HEK293 (cell line): ENCODE results near the gene ZCCHC17.

Source experiments
- MEIS1 ChIP-seq: sonication (generic); formaldehyde crosslinking; IDR thresholded peaks from 2 replicates; pipeline ENCODE4 v1.8.1; 2022; ENCODE audit warnings: missing genetic modification reagents, mild to moderate bottlenecking, borderline replicate concordance
- SCRT1 ChIP-seq: fragments of 450-650 bp; formaldehyde crosslinking; IDR thresholded peaks from 2 replicates; pipeline ENCODE4 v1.5.1; 2016; ENCODE audit warnings: missing biosample characterization, missing genetic modification characterization, borderline replicate concordance
- SCRT2 ChIP-seq: fragments of 450-650 bp; formaldehyde crosslinking; IDR thresholded peaks from 2 replicates; pipeline ENCODE4 v1.5.1; 2016; ENCODE audit warnings: missing biosample characterization, missing genetic modification characterization
- ZBTB20 ChIP-seq: fragments of 450-650 bp; formaldehyde crosslinking; IDR thresholded peaks from 2 replicates; pipeline ENCODE4 v1.5.1; 2016; ENCODE audit warnings: missing biosample characterization, missing genetic modification characterization
- ZBTB6 ChIP-seq: fragments of 450-650 bp; formaldehyde crosslinking; IDR thresholded peaks from 2 replicates; pipeline ENCODE4 v1.5.1; 2017; ENCODE audit warnings: missing biosample characterization, missing genetic modification characterization
- ZEB2 ChIP-seq: fragments of 450-650 bp; formaldehyde crosslinking; IDR thresholded peaks from 2 replicates; pipeline ENCODE4 v1.5.1; 2016; ENCODE audit warnings: missing biosample characterization, missing genetic modification characterization
- ZNF10 ChIP-seq: fragments of 450-650 bp; formaldehyde crosslinking; IDR thresholded peaks from 2 replicates; pipeline ENCODE4 v1.5.1; 2017; ENCODE audit warnings: missing biosample characterization, missing genetic modification characterization
- ZNF114 ChIP-seq: fragments of 450-650 bp; formaldehyde crosslinking; IDR thresholded peaks from 2 replicates; pipeline ENCODE4 v1.5.0; 2017; ENCODE audit warnings: missing biosample characterization, missing genetic modification characterization
- ZNF121 ChIP-seq: fragments of 450-650 bp; formaldehyde crosslinking; IDR thresholded peaks from 2 replicates; pipeline ENCODE4 v1.5.1; 2016; ENCODE audit warnings: missing biosample characterization, missing genetic modification characterization
- ZNF24 ChIP-seq: fragments of 450-650 bp; formaldehyde crosslinking; IDR thresholded peaks from 2 replicates; pipeline ENCODE4 v1.5.1; 2016; ENCODE audit warnings: missing biosample characterization, missing genetic modification characterization
- ZNF280C ChIP-seq: fragments of 450-650 bp; formaldehyde crosslinking; IDR thresholded peaks from 2 replicates; pipeline ENCODE4 v1.5.1; 2016; ENCODE audit warnings: missing biosample characterization, missing genetic modification characterization
- ZNF292 ChIP-seq: fragments of 450-650 bp; formaldehyde crosslinking; IDR thresholded peaks from 2 replicates; pipeline ENCODE4 v1.5.1; 2016; ENCODE audit warnings: low read depth, missing biosample characterization, missing genetic modification characterization, borderline replicate concordance
- ZNF335 ChIP-seq: fragments of 450-650 bp; formaldehyde crosslinking; conservative IDR thresholded peaks from 2 replicates; pipeline ENCODE4 v1.5.1; 2016; ENCODE audit warnings: missing biosample characterization, missing genetic modification characterization
- ZNF433 ChIP-seq: fragments of 450-650 bp; formaldehyde crosslinking; IDR thresholded peaks from 2 replicates; pipeline ENCODE4 v1.5.1; 2016; ENCODE audit warnings: missing biosample characterization, missing genetic modification characterization, low read depth
- ZNF449 ChIP-seq: fragments of 450-650 bp; formaldehyde crosslinking; IDR thresholded peaks from 2 replicates; pipeline ENCODE4 v1.5.1; 2017; ENCODE audit warnings: missing biosample characterization, mild to moderate bottlenecking, missing genetic modification characterization, moderate library complexity
- ZNF48 ChIP-seq: fragments of 450-650 bp; formaldehyde crosslinking; IDR thresholded peaks from 2 replicates; pipeline ENCODE4 v1.5.1; 2016; ENCODE audit warnings: missing biosample characterization, missing genetic modification characterization
- ZNF544 ChIP-seq: fragments of 450-650 bp; formaldehyde crosslinking; IDR thresholded peaks from 2 replicates; pipeline ENCODE4 v1.5.0; 2017; ENCODE audit warnings: missing biosample characterization, missing genetic modification characterization
- ZNF548 ChIP-seq: fragments of 450-650 bp; formaldehyde crosslinking; IDR thresholded peaks from 2 replicates; pipeline ENCODE4 v1.5.1; 2016; ENCODE audit warnings: missing biosample characterization, missing genetic modification characterization
- ZNF558 ChIP-seq: fragments of 450-650 bp; formaldehyde crosslinking; IDR thresholded peaks from 2 replicates; pipeline ENCODE4 v1.5.1; 2016; ENCODE audit warnings: missing biosample characterization, missing genetic modification characterization
- ZNF561 ChIP-seq: fragments of 450-650 bp; IDR thresholded peaks from 2 replicates; pipeline ENCODE4 v1.5.1; 2018; ENCODE audit warnings: missing biosample characterization, missing genetic modification characterization, borderline replicate concordance
- ZNF670 ChIP-seq: fragments of 450-650 bp; formaldehyde crosslinking; IDR thresholded peaks from 2 replicates; pipeline ENCODE4 v1.5.1; 2016; ENCODE audit warnings: missing biosample characterization, missing genetic modification characterization, low read depth
- ZNF830 ChIP-seq: fragments of 450-650 bp; IDR thresholded peaks from 2 replicates; pipeline ENCODE4 v1.5.0; 2018; ENCODE audit warnings: missing biosample characterization, missing genetic modification characterization, low read depth, mild to moderate bottlenecking, moderate library complexity
- TF ChIP-seq, protein P1 (sequence below): fragments of 450-650 bp; formaldehyde crosslinking; IDR thresholded peaks from 2 replicates; pipeline ENCODE4 v1.5.1; 2016; ENCODE audit warnings: missing biosample characterization, missing genetic modification characterization, borderline replicate concordance
- TF ChIP-seq, protein P2 (sequence below): fragments of 450-650 bp; formaldehyde crosslinking; IDR thresholded peaks from 2 replicates; pipeline ENCODE4; 2016; ENCODE audit warnings: missing biosample characterization, missing genetic modification characterization
- TF ChIP-seq, protein P3 (sequence below): fragments of 450-650 bp; formaldehyde crosslinking; IDR thresholded peaks from 2 replicates; pipeline ENCODE4 v1.5.1; 2016; ENCODE audit warnings: missing biosample characterization, missing genetic modification characterization
- TF ChIP-seq, protein P4 (sequence below): fragments of 450-650 bp; formaldehyde crosslinking; IDR thresholded peaks from 2 replicates; pipeline ENCODE4 v1.5.1; 2016; ENCODE audit warnings: missing biosample characterization, missing genetic modification characterization, low read depth

ZCCHC17 gene

DNA sequence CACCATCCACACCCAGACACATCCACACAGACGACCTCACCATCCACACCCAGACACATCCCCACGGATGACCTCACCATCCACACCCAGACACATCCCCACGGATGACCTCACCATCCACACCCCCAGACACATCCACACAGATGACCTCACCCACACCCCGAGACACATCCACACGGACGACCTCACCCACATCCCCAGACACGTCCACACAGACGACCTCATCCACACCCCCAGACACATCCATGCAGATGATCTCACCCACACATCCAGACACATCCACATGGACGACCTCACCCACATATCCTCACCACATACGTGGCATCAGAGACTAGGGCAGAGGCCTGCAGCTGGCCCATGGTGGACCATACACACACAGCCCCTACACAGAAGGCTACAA is 90.8 kb downstream of the ZCCHC17 start (continued):
- TF ChIP-seq, protein P1, sequence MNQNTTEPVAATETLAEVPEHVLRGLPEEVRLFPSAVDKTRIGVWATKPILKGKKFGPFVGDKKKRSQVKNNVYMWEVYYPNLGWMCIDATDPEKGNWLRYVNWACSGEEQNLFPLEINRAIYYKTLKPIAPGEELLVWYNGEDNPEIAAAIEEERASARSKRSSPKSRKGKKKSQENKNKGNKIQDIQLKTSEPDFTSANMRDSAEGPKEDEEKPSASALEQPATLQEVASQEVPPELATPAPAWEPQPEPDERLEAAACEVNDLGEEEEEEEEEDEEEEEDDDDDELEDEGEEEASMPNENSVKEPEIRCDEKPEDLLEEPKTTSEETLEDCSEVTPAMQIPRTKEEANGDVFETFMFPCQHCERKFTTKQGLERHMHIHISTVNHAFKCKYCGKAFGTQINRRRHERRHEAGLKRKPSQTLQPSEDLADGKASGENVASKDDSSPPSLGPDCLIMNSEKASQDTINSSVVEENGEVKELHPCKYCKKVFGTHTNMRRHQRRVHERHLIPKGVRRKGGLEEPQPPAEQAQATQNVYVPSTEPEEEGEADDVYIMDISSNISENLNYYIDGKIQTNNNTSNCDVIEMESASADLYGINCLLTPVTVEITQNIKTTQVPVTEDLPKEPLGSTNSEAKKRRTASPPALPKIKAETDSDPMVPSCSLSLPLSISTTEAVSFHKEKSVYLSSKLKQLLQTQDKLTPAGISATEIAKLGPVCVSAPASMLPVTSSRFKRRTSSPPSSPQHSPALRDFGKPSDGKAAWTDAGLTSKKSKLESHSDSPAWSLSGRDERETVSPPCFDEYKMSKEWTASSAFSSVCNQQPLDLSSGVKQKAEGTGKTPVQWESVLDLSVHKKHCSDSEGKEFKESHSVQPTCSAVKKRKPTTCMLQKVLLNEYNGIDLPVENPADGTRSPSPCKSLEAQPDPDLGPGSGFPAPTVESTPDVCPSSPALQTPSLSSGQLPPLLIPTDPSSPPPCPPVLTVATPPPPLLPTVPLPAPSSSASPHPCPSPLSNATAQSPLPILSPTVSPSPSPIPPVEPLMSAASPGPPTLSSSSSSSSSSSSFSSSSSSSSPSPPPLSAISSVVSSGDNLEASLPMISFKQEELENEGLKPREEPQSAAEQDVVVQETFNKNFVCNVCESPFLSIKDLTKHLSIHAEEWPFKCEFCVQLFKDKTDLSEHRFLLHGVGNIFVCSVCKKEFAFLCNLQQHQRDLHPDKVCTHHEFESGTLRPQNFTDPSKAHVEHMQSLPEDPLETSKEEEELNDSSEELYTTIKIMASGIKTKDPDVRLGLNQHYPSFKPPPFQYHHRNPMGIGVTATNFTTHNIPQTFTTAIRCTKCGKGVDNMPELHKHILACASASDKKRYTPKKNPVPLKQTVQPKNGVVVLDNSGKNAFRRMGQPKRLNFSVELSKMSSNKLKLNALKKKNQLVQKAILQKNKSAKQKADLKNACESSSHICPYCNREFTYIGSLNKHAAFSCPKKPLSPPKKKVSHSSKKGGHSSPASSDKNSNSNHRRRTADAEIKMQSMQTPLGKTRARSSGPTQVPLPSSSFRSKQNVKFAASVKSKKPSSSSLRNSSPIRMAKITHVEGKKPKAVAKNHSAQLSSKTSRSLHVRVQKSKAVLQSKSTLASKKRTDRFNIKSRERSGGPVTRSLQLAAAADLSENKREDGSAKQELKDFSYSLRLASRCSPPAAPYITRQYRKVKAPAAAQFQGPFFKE (tag by site-specific recombination), result no peak
- peak; percentile 48; the same call in 1 of the 2 replicates for TF ChIP-seq ZNF24
- TF ChIP-seq ZBTB6 (tag by site-specific recombination), result no peak
- no peak for TF ChIP-seq ZBTB20 (tag by site-specific recombination)
- TF ChIP-seq, protein P2, sequence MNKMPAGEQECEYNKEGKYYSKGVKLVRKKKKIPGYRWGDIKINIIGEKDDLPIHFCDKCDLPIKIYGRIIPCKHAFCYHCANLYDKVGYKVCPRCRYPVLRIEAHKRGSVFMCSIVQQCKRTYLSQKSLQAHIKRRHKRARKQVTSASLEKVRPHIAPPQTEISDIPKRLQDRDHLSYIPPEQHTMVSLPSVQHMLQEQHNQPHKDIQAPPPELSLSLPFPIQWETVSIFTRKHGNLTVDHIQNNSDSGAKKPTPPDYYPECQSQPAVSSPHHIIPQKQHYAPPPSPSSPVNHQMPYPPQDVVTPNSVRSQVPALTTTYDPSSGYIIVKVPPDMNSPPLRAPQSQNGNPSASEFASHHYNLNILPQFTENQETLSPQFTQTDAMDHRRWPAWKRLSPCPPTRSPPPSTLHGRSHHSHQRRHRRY (tag by site-specific recombination), result no peak
- TF ChIP-seq ZNF335 (tag by site-specific recombination), result no peak
- TF ChIP-seq ZNF280C (tag by site-specific recombination), result no peak
- TF ChIP-seq ZNF121 (tag by site-specific recombination), result no peak
- TF ChIP-seq ZNF48 (tag by site-specific recombination), result no peak
- TF ChIP-seq ZEB2 (tag by site-specific recombination), result peak; percentile 90
- no peak for TF ChIP-seq SCRT1 (tag by site-specific recombination)
- no peak for TF ChIP-seq ZNF10
- TF ChIP-seq ZNF830, result no peak
- no peak for TF ChIP-seq ZNF548 (tag by site-specific recombination)
- TF ChIP-seq ZNF433 (tag by site-specific recombination), result no peak
- TF ChIP-seq ZNF670 (tag by site-specific recombination), result no peak
- TF ChIP-seq ZNF449 (tag by site-specific recombination), result no peak
- TF ChIP-seq ZNF558 (tag by site-specific recombination), result peak; percentile 82
- TF ChIP-seq, protein P3, sequence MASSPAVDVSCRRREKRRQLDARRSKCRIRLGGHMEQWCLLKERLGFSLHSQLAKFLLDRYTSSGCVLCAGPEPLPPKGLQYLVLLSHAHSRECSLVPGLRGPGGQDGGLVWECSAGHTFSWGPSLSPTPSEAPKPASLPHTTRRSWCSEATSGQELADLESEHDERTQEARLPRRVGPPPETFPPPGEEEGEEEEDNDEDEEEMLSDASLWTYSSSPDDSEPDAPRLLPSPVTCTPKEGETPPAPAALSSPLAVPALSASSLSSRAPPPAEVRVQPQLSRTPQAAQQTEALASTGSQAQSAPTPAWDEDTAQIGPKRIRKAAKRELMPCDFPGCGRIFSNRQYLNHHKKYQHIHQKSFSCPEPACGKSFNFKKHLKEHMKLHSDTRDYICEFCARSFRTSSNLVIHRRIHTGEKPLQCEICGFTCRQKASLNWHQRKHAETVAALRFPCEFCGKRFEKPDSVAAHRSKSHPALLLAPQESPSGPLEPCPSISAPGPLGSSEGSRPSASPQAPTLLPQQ (tag by site-specific recombination), result peak; percentile 78
- no peak for TF ChIP-seq MEIS1 (CRISPR knock-in tag)
- no peak for TF ChIP-seq ZNF292
- TF ChIP-seq ZNF561 (tag by site-specific recombination), result no peak
- no peak for TF ChIP-seq ZNF114
- no peak for TF ChIP-seq ZNF544 (tag by site-specific recombination)
- TF ChIP-seq, protein P4, sequence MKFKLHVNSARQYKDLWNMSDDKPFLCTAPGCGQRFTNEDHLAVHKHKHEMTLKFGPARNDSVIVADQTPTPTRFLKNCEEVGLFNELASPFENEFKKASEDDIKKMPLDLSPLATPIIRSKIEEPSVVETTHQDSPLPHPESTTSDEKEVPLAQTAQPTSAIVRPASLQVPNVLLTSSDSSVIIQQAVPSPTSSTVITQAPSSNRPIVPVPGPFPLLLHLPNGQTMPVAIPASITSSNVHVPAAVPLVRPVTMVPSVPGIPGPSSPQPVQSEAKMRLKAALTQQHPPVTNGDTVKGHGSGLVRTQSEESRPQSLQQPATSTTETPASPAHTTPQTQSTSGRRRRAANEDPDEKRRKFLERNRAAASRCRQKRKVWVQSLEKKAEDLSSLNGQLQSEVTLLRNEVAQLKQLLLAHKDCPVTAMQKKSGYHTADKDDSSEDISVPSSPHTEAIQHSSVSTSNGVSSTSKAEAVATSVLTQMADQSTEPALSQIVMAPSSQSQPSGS, result peak; percentile 98
- TF ChIP-seq SCRT2 (tag by site-specific recombination), result peak; percentile 58; the same call in 1 of the 2 replicates
